Esophagus squamous epithelium (tissue), 5 donors: Measurements from ENCODE around the gene TRMT10C. TPM values are rescaled to one million over a fixed set of nuclear protein-coding genes. Genes with fewer than 3 reads are reported as not detected.
A peak's percentile ranks its signal among the peaks of the same experiment; 100 is the strongest.
"Not testable (repeated sequence)": the region's sequence is repeated elsewhere in the genome, so short reads cannot be mapped to it uniquely, and the experiment has no call there.

Experiments used
- DNase-seq: peaks from one replicate; lab custom pipeline; 2025; lab: John Stamatoyannopoulos, UW
- H3K27ac ChIP-seq, 4 donors: fragments of 200-600 bp; sonication (generic); one replicate each; pipeline ENCODE4 v1.5.1; 2016 to 2019; ENCODE audit warnings: mild to moderate bottlenecking in 1 of 4
- H3K27me3 ChIP-seq, 4 donors: fragments of 200-600 bp; sonication (generic); 1 replicate in 3 of 4; 2 replicates in 1 of 4; pipeline versions ENCODE4 v1.5.1 to v1.6.0; 2017 to 2021; ENCODE audit warnings: antibody characterized with exemption in 1 of 4
- H3K36me3 ChIP-seq, 3 donors: fragments of 200-600 bp; sonication (generic); one replicate each; pipeline ENCODE4 v1.5.1; 2016 to 2019
- H3K4me1 ChIP-seq, 3 donors: fragments of 200-600 bp; sonication (generic); one replicate each; pipeline ENCODE4 v1.5.1; 2017 to 2019
- H3K4me3 ChIP-seq, 4 donors: fragments of 200-600 bp; sonication (generic); 1 replicate in 3 of 4; 2 replicates in 1 of 4; pipeline ENCODE4 v1.5.1; 2016 to 2019; ENCODE audit warnings: mild to moderate bottlenecking in 2 of 4, moderate library complexity in 1 of 4
- H3K9me3 ChIP-seq, 3 donors: fragments of 200-600 bp; sonication (generic); one replicate each; pipeline ENCODE4 v1.5.1; 2016 to 2019
- POLR2A ChIP-seq, 4 donors: fragments of 450-650 bp; IDR thresholded peaks; one replicate each; pipeline ENCODE4 v1.6.1; 2017; ENCODE audit warnings: antibody characterized with exemption in 4 of 4, mild to moderate bottlenecking in 4 of 4, moderate library complexity in 3 of 4
- WGBS, 2 donors: methylation state at CpG; one replicate each; pipeline ENCODE4 v1.1.5; 2018; 5-methylcytosine and 5-hydroxymethylcytosine counted together
- intact Hi-C: fragments of 100-400 bp; cut with DNase I; formaldehyde crosslinking; loops from one replicate; pipeline ENCODE4 v1.15.0; 2022
- total RNA-seq, 4 donors: library from RNA; depleted of rRNA; stranded (reverse); fragments of >200 nt; gene quantifications; one replicate each; pipeline ENCODE4 v1.1.0, GENCODE V29; 2016
- TF ChIP-seq, protein P1 (sequence below), 6 experiments: fragments of 450-650 bp in 4 of 6; fragments of 200-600 bp in 2 of 6; sonication (generic) in 2 of 6; IDR thresholded peaks; one replicate each; pipeline ENCODE4 v1.5.1; 2016 to 2019; ENCODE audit warnings: antibody characterized with exemption in 6 of 6, mild to moderate bottlenecking in 4 of 6, moderate library complexity in 4 of 6
- donor health status: DM: yes; HTN: yes; CAD: no.

TRMT10C gene
- total RNA-seq, 4 donors from 2014 or later, result 15.3 to 32.8 (median 27.7) TPM

DNA sequence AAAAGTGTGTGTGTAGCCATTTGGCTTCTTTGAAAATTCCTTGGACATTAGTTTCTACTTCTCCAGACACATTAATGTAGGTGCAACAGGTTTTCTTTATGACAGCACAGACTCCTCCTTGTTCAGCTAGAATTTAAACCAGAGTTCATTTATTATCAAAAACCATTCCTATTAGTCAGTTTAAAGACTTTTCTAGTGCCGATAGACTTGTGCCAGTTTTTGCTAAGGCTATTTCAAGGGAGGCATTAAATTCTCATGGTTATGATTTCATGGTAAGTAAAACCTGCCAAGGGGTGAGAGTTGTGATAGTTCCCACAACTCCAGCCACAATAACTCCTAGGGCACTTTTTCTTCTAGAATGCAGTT, 28.1 kb upstream of the TRMT10C start:
- intact Hi-C loops, result no loop called here
- Histone ChIP-seq H3K4me1 (no peaks in the 10 kb centered on the region), H3K9me3 (no peaks in the 10 kb centered on the region), H3K4me3 (no peak overlapping the region), H3K27me3 (no peaks in the 10 kb centered on the region), H3K27ac (no peak overlapping the region), H3K36me3 (no peaks in the 10 kb centered on the region)
- no peak for TF ChIP-seq POLR2A (IDR thresholded peaks at IDR 0.05)
- TF ChIP-seq, protein P1, sequence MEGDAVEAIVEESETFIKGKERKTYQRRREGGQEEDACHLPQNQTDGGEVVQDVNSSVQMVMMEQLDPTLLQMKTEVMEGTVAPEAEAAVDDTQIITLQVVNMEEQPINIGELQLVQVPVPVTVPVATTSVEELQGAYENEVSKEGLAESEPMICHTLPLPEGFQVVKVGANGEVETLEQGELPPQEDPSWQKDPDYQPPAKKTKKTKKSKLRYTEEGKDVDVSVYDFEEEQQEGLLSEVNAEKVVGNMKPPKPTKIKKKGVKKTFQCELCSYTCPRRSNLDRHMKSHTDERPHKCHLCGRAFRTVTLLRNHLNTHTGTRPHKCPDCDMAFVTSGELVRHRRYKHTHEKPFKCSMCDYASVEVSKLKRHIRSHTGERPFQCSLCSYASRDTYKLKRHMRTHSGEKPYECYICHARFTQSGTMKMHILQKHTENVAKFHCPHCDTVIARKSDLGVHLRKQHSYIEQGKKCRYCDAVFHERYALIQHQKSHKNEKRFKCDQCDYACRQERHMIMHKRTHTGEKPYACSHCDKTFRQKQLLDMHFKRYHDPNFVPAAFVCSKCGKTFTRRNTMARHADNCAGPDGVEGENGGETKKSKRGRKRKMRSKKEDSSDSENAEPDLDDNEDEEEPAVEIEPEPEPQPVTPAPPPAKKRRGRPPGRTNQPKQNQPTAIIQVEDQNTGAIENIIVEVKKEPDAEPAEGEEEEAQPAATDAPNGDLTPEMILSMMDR (IDR thresholded peaks at IDR 0.05), result no peak
- no peak for DNase-seq
- WGBS, 2 donors, result 55 to 71% methylated on average over 1 of the region's 1 CpG

DNA sequence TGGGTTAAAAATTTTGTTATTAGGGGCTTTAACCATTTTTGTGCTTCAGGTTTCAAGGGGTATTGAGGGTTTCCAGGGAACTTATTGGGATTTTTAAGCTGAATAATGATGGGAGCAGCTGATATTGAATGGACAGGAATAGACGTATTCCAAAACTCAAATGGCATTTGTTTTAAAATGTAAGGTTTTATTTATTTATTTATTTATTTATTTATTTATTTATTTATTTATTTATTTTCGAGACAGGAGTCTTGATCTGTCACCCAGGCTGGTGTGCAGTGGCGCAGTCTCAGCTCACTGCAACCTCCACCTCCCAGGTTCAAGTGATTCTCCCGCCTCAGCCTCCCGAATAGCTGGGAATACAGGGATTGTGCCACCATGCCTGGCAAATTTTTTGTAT, 26.4 kb upstream of the TRMT10C start:
- H3K4me1 ChIP-seq, result no peaks in the 10 kb centered on the region
- H3K9me3 ChIP-seq, result no peaks in the 10 kb centered on the region
- WGBS, 2 donors, result 78 to 83% methylated on average over 5 of the region's 5 CpGs
- TF ChIP-seq, protein P1 (IDR thresholded peaks at IDR 0.05), result no peak
- TF ChIP-seq POLR2A (IDR thresholded peaks at IDR 0.05), result no peak
- no peak for DNase-seq
- no peaks in the 10 kb centered on the region for H3K27me3 ChIP-seq
- H3K4me3 ChIP-seq, result no peak overlapping the region
- no peaks in the 10 kb centered on the region for H3K36me3 ChIP-seq
- intact Hi-C loops, result no loop called here
- H3K27ac ChIP-seq, result no peak overlapping the region

DNA sequence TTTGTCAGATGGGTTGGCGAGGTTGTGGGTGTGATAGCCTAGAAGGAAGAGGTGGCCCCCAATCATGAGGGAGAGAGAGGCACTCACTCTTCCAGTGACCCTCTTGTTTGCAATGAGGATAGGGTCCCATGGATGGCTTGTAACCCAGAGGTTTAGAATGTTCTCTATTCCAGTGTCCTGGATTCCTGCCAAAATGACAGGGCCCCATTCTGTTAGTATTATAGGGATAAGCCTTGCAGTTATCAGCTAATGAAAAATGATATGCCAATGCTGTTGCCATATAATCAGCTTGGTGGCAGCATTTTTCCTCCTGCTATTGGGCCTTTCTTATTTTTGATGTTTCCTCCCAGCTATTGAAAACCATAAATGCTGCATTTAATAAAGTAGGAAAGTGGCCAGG, 25.4 kb upstream of the TRMT10C start:
- no peaks in the 10 kb centered on the region for H3K9me3 ChIP-seq
- no peak overlapping the region for H3K27ac ChIP-seq
- no peak overlapping the region for H3K4me3 ChIP-seq
- intact Hi-C loops, result no loop called here
- H3K36me3 ChIP-seq, result no peaks in the 10 kb centered on the region
- no peak for TF ChIP-seq POLR2A (IDR thresholded peaks at IDR 0.05)
- TF ChIP-seq, protein P1 (IDR thresholded peaks at IDR 0.05), result no peak
- H3K4me1 ChIP-seq, result no peaks in the 10 kb centered on the region
- DNase-seq, result no peak
- H3K27me3 ChIP-seq, result no peaks in the 10 kb centered on the region
- WGBS, 2 donors, result 88% methylated on average over 1 of the region's 1 CpG

DNA sequence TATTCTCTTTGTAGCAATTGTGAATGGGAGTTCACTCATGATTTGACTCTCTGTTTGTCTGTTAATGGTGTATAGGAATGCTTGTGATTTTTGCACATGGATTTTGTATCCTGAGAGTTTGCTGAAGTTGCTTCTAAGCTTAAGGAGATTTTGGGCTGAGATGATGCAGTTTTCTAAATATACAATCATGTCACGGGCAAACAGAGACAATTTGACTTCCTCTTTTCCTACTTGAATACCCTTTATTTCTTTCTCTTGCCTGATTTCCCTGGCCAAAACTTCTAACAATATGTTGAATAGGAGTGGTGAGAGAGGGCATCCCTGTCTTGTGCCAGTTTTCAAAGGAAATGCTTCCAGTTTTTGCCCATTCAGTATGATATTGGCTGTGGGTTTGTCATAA, 24.7 kb upstream of the TRMT10C start:
- H3K4me3 ChIP-seq, H3K36me3 ChIP-seq, H3K27ac ChIP-seq, intact Hi-C loops, H3K4me1 ChIP-seq, H3K27me3 ChIP-seq, H3K9me3 ChIP-seq, DNase-seq: not testable (repeated sequence)
- 64 to 91% methylated on average over 1 of the region's 1 CpG for WGBS, 2 donors

DNA sequence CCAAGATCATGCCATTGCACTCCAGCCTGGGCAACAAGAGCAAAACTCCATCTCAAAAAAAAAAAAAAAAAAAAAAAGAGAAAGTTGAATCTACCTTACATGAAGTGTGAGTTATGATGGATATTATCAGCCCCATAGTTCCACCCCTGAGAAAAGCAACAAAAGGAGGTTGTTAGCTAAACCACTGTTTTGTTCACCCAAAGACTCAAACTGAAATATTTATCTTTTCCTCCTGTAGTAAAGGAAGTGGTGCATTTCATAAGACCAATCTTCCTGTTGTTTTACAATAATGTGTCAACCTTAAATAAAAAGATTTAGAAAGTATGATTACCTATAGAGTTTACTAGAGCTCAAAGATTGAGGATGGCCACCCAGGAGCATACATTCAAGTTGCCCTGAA, 18.7 kb upstream of the TRMT10C start:
- Histone ChIP-seq H3K27ac (no peak overlapping the region), H3K36me3 (no peaks in the 10 kb centered on the region), H3K27me3 (no peaks in the 10 kb centered on the region), H3K4me3 (no peak overlapping the region), H3K4me1 (no peaks in the 10 kb centered on the region), H3K9me3 (no peaks in the 10 kb centered on the region)
- no peak for DNase-seq
- TF ChIP-seq, protein P1 (IDR thresholded peaks at IDR 0.05), result no peak
- no peak for TF ChIP-seq POLR2A (IDR thresholded peaks at IDR 0.05)
- intact Hi-C loops, result no loop called here

DNA sequence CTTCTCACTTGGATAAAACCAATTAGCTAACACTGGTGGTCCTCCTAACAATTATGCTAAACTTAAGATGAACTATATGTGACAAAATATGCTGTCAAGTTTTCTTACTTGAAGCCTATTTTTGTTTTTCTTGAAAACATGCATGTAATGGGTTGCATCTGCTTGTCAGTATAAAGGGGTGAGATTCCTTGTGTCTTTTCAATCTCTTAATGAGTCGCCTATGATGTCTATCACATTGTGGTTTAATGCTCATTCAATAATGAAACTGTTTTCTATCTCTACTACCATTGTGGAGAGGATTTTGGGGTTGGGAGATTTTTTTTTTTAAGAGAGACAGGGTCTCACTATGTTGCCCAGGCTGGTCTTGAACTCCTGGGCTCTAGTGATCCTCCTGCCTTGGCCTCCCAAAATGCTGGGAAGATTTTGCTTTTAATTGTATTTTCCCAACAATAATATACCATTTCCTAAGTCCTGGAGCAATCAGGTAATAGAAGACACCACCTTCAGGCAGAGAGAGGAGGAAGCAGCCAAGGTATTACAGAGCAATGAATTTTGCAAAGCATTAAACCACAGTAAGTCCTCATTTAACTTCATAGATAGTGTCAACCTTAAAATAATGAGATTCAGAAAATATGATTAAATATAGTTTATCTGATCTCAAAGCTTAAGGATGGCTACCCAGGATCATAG, 17.4 kb upstream of the TRMT10C start:
- 68 to 79% methylated on average over 1 of the region's 1 CpG for WGBS, 2 donors

More for the DNA sequence above, 17.4 kb upstream of the TRMT10C start:
- TF ChIP-seq POLR2A (IDR thresholded peaks at IDR 0.05), result no peak
- TF ChIP-seq, protein P1 (IDR thresholded peaks at IDR 0.05), result peak in 1 of 6 experiments; percentile 9
- intact Hi-C loops, result no loop called here
- H3K36me3 ChIP-seq, result no peaks in the 10 kb centered on the region
- no peaks in the 10 kb centered on the region for H3K9me3 ChIP-seq
- H3K4me1 ChIP-seq, result no peaks in the 10 kb centered on the region
- no peaks in the 10 kb centered on the region for H3K27me3 ChIP-seq
- no peak for DNase-seq
- H3K27ac ChIP-seq, result no peak overlapping the region
- H3K4me3 ChIP-seq, result no peak overlapping the region
